ENCODE data around the gene TBC1D32.
"Not testable (repeated sequence)": the region's sequence is repeated elsewhere in the genome, so short reads cannot be mapped to it uniquely, and the experiment has no call there.

The TBC1D32 gene

DNA sequence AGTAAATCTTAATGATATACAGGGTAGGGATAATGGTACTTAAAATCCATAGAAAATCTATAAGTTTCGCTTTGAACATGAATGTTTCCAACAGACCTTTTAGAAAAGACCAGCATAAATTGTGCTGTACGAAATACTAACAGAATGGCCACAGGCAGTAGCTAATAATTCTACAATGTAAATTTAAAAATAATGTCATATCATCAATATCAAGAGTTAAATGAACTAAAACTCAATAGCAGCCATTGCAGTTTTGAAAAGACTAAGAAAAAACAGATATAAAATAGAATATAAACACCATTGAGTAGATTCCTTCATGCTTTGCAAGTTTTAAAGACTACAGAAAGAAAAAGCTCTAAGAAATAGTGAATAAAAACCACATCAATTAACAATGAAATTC is 14.7 kb downstream of the TBC1D32 start:
- no peak for DNase-seq (ENCODE audit: low read depth)

DNA sequence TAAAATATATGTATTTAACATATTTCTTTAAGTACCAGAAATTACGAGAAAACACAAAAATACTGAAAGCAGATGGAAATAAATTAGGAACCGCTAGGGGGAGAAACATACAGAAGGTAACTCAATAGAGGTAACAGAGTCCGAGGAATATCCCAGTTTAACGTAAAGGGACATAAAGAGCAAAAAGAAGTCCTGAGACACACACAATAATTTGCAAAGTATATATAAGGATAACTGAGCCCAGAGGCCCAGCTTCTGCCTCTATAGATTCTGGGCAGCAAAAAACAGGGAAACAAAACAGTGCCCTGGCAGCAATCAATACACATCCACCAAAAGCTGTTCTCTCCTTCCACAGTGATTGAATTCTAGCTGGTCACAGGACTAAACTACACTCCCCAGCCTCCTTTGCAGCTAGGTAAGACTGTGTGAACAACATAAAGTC is 15.1 kb downstream of the TBC1D32 start:
- no peak for DNase-seq (ENCODE audit: low read depth)

GRCh38 chr6:121314381-121315112 is 19.7 kb downstream of the TBC1D32 start:
- no peak for DNase-seq (ENCODE audit: low read depth)

GRCh38 chr6:121311814-121312213 is 22.5 kb downstream of the TBC1D32 start:
- DNase-seq (ENCODE audit: low read depth): not testable (repeated sequence)

GRCh38 chr6:121310495-121310894 is 23.8 kb downstream of the TBC1D32 start:
- DNase-seq (ENCODE audit: low read depth): no peak

DNA sequence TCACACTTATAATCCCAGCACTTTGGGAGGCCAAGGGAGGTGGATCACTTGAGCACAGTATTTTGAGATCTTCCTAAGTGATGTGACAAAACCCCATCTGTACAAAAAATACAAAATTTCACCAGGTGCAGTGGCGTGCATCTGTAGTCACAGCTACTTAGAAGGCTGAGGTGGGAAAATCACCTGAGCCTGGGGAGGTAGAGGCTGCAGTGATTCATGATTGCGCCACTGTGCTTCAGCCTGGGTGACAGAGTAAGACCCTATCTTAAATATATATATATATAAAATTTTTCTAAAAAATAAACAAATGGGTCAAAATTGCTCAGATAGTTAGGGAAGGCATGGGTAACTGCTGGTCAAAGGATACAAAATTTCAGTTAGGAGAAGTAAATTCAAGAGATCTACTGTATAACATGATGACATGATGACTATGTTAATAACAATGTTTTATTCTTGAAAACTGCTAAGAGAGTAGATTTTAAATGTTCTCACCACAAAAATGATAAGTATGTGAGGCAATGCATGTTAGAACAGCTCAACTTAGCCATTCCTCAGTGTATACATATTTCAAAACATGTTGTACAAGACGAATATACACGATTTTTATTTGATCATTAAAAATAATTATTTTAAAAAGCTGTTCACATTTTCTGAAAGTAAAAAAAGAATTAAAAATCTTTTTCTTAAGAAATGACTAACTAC is 24.4 kb downstream of the TBC1D32 start:
- DNase-seq (ENCODE audit: low read depth): no peak

DNA sequence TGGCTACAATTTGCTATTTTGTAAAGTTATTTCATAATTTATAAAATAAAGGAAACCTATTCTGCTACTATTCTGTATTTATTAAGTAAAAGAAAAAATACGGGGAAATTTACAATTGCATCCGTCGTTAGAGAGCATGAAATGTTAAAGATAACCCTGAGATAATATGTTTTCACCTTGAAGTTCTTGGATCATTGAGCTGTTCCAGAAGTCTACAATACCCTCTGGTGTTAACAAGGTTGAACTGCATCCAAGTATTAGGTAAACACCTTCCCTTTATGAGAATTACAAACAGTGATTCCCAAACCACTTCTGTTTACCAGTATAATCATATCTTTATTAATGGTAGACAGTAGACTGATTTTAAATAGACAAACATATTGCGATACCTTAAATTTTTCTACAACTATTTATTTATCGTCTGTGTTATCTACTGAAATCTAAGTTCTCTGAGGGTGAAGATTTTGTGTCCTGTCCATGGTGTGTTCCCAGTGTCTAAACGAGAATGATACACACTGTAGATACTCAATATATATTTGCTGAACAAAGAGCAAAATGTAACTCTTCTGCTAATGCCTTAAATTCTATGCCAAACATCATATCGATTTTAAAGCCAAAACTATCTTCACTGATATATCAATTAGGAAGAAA is 28.2 kb downstream of the TBC1D32 start:
- DNase-seq (ENCODE audit: low read depth): no peak

GRCh38 chr6:121302882-121303281 is 31.4 kb downstream of the TBC1D32 start:
- DNase-seq (ENCODE audit: low read depth): no peak

DNA sequence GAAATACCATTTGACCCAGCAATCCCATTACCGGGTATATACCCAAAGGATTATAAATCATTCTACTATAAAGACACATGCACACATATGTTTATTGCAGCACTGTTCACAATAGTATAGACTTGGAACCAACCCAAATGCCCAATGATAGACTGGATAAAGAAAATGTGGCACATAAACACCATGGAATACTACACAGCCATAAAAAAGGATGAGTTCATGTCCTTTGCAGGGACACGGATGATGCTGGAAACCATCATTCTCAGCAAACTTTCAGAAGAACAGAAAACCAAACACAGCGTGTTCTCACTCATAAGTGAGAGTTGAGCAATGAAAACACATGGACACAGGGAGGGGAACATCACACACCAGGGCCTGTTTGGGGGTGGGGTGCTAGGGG is 33.1 kb downstream of the TBC1D32 start:
- not testable (repeated sequence) for DNase-seq (ENCODE audit: low read depth)

DNA sequence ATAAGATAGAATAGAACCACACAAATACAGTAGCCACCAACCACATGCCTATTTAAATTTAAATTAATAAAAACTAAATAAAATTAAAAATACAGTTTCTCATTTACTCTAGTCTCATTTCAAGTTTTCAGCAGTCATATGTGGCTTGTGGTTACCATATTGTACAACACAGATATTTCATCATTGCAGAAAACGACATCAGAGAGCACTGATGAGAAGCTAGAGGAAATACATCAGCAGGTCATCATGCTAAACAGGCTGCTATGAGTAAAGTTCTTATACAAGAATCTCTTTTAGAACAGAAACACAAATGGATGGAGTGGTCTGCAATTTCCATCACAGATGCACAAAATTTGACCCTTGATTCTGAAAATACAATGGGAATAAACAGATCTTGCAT is 36.6 kb downstream of the TBC1D32 start:
- DNase-seq (ENCODE audit: low read depth): no peak

DNA sequence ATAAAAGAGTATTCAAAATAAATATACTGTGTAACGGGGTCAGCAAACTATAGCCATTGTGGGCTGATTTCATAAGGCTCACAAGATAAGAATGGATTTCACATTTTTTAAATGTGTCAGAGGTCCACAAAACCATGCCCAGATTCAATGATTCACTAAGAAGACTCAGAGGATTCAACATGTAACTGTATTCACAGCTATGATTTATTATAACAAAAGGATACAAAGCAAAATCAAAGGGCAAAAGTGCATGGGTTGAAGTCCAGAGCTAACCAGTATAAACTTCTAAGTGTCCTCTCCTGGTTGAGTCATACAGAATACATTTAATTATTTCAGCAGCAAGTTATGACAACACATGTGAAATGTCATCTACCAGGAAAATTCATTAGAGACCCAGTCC is 49.2 kb downstream of the TBC1D32 start:
- DNase-seq (ENCODE audit: low read depth): no peak

GRCh38 chr6:121274666-121275295 is 59.5 kb downstream of the TBC1D32 start:
- no peak for DNase-seq (ENCODE audit: low read depth)

DNA sequence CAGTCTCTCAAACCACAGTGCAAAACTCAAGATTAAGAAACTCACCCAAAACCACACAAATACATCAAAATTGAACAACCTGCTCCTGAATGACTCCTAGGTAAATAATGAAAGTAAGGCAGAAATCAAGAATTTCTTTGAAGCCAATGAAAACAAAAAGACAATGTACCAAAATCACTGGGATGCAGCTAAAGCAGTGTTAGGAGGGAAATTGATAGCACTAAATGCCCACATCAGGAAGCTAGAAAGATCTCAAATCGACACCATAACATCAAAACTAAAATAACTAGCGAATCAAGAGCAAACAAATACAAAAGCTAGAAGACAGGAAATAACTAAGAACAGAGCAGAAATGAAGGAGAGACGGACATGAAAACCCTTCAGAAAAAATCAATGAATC is 70.5 kb downstream of the TBC1D32 start:
- no peak for DNase-seq (ENCODE audit: low read depth)

DNA sequence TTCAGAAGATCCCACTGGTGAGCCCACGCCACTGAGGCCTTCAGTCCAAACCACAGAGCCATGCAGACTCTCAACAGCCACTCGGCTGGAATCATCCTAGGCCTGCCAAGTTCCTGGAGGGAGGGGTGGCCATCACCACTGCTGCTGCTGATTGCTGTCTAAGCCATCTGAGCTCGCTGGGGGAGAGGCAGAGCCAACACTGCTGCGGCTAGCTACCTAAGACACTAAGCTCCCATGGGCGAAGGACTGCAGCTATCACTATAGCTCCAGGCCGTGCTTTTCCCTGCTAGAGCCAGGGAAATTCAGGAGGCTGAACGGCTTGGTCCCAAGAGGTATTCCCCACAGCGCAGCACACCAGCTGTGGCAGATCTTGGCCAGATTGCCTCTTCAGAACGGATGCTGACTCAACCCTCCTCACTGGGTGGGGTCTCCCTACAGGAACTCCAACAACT is 73.6 kb downstream of the TBC1D32 start:
- no peak for DNase-seq (ENCODE audit: low read depth)

DNA sequence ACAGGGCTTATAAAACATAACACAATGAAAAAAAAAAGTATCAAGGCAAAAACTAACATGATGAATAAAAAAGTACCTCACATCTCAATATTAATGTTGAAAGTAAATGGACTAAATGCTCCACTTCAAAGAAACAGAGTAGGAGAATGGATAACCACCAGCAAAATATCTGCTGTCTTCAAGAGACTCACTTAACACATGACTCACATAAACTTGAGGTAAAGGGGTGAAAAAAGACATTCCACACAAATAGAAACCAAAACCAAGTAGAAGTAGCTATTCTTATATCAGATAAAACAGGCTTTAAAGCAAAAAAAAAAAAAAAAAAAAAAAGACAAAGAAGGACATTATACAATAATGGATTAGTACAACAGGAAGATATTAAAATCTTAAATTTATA is 86.9 kb downstream of the TBC1D32 start:
- no peak for DNase-seq (ENCODE audit: low read depth)

DNA sequence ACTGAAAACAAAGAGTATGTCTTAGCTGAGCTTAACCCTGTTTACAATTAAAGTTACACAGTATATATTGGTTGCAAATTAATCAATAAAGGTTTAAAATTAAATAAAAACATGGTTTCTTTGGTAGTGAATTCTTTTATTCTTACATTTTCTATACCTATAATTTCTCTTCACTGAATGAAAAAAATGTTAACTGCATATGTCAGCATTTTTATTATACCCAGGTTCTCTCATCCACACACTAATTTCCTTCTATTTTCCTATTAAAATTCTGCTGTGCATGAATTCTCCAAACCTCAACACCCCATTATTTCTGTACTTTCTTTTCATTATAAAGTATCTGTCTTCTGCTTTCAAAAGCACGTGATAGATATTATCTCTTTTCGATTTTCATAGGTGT is 91.9 kb downstream of the TBC1D32 start:
- no peak for DNase-seq (ENCODE audit: low read depth)

- DNase-seq (ENCODE audit: low read depth): no peak
Observed at GRCh38 chr6:121237859-121238258, 96.4 kb downstream of the TBC1D32 start.

- DNase-seq (ENCODE audit: low read depth): no peak
Observed at GRCh38 chr6:121236984-121237383, 97.3 kb downstream of the TBC1D32 start.

- DNase-seq (ENCODE audit: low read depth): no peak
Observed at GRCh38 chr6:121235386-121235785, 98.9 kb downstream of the TBC1D32 start.

DNA sequence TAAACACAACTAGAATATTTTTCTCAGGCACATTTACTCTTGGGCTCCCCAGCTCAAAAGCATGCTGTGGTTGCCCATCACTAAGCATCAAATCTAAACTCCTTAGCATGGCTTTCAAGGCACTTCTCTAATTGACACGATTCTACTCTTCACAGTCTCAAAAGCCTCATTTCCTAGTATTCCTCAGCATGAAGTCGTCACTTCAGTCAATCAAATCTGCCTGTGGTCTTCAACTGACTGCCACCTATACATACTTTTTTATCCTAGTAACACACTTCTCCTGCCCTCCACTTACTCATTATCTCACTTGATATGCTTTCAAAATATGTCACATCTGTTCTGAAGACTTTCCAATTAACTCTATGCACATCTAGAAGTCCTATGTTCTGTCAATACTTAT is 110.3 kb downstream of the TBC1D32 start:
- DNase-seq (ENCODE audit: low read depth): no peak

DNA sequence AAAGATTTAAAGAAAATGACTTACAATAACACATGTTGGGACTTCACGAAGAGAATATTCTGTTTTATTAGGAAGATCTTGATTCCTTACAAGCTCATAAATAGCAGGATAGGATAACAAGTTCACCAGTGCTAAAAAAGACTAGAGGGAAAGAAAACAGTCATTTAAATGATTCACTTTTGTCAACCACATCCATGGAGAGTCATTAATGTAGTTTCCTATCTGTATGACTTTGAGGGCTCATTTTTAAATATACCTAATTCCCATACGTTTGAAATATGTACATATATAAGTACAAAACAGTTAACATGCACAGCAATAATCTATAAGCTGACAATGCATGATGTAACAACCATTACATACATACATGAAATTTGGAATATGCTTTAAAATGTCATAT is 111.1 kb downstream of the TBC1D32 start:
- no peak for DNase-seq (ENCODE audit: low read depth)

GRCh38 chr6:121222656-121223055 is 111.6 kb downstream of the TBC1D32 start:
- no peak for DNase-seq (ENCODE audit: low read depth)

DNA sequence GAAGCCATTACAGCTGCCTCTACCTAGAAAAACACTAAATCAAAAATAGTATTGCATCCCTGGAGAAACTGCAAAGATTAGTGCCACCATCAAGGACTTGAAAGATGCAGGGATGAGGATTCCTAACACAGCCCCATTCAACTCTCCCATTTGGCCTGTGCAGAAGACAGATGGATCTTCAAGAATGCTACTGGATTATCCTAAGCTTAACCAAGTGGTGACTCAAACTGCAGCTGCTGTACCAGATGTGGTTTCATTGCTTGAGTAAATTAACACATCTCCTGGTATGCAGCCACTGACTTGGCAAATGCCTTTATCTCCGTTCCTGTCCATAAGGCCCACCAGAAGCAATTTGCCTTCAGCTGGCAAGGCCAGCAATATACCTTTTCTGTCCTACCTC is 117.4 kb downstream of the TBC1D32 start:
- no peak for DNase-seq (ENCODE audit: low read depth)

All from stimulated activated CD8-positive, alpha-beta memory T cell treated with anti-CD3 and anti-CD28 coated beads, Interleukin-15, amount 100 ng/mL, for 24 hours (primary cell).